GOT3 (cell line): ENCODE results near the gene CASKIN1.
A peak's percentile ranks its signal among the peaks of the same experiment; 100 is the strongest.
"Not testable (repeated sequence)": the region's sequence is repeated elsewhere in the genome, so short reads cannot be mapped to it uniquely, and the experiment has no call there.

Experiments
- DNase-seq: peaks from one replicate; lab custom pipeline; 2025; ENCODE audit warnings: mixed read lengths; lab: John Stamatoyannopoulos, UW

CASKIN1 gene

GRCh38 chr16:2210386-2211365, 14.3 kb upstream of the CASKIN1 start, which contains the start of gene BRICD5:
TSS of gene BRICD5 (minus strand) at chr16:2210863. CDS start at chr16:2210833, 30 bp downstream.
- no peak for DNase-seq

DNA sequence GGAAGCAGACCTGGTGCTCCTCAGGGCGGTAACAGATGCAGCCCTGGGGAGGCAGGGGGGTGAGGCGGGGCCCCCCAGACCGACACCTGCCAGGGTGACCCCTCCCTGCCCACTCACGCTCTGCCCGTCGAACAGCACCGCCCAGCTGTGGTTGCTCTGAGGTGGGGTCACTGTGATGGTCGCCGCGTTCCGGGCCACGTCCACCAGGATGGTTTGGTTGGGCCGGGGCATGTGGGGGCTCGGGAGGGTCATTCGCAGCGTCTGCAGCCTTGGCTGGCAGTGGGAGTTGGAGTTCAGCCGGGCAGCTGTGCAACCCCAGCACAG, 13.6 kb upstream of the CASKIN1 start:
- DNase-seq, result no peak

GRCh38 chr16:2209258-2210008, 13.0 kb upstream of the CASKIN1 start:
- no peak for DNase-seq

- DNase-seq, result no peak
Measured at GRCh38 chr16:2208772-2209171, 12.4 kb upstream of the CASKIN1 start.

DNA sequence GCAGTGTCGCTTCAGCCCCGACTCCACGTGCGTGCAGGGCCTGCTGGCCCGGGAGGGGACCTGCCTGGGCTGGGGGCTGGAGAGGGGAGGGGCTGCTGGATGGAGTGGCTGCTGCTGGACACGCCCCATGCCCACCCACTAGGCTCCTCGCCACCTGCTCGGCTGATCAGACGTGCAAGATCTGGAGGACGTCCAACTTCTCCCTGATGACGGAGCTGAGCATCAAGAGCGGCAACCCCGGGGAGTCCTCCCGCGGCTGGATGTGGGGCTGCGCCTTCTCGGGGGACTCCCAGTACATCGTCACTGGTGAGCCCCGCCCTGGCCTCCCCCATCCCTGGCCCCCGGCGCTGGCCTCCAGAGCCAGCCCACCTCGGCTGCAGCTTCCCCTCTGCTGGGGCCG, 11.9 kb upstream of the CASKIN1 start:
- no peak for DNase-seq

DNA sequence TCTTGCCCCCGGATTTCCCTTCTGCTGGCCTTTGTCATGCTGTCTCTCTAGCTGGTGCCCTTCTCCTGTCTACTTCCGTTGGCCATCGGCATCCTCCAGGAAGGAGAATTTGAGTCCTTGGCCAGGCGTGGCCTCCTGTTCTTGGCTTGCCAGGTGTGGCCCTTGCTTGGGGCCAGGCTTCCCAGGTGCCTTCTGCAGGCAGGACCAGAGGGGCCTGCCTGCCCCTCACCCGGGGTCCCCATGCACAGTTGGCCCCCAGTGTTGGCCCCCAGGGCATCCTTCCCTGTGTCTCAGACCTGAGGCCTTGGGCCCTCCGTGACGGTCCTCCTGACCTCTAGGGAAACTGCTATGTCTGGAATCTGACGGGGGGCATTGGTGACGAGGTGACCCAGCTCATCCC, 11.5 kb upstream of the CASKIN1 start:
- no peak for DNase-seq

- no peak for DNase-seq
Measured at GRCh38 chr16:2206780-2207433, 10.5 kb upstream of the CASKIN1 start.

- DNase-seq, result no peak
Measured at GRCh38 chr16:2206420-2206779, 10.0 kb upstream of the CASKIN1 start.

- no peak for DNase-seq
Measured at GRCh38 chr16:2205967-2206313, 9.5 kb upstream of the CASKIN1 start.

DNA sequence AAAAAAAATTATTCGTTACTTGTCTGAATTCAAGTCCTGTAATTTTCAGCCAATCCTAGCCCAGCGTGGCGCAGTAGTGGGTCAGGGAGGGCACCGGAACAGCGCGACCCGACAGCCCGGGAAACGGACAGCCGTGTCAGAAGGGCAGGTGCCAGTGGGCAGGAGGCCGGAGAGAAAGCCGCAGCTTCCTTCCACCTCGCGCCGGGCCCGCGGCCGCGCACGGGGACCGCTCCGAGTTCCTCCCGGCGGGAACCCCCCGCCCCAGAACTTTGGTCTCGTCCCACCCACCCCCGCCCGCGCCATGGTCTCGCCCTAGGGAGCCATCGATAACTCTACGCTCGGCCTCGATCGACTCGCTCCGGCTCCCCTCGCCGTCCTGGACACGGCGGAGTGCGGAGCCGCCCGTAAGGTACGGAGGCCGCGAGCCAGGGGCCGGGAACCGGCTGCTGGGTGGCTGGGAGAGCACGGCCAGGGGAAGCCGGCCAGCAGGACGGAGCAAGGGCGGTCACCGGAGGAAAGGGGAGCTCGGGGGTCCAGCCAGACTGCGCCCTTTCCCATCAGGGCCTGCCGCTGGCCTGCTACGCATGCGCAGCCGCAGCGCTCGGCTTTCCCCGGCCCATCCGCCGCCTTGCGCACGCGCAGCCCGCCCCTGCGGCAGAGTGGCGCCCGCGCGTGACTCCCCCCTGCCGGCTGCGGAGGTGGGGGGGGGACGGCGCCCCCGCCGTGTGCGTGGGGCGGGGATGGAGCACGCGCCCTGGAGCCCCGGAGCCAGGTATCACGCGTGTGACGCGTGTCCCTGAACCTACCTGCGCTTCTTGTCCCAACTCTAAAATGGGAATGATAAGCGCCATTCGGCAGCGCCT, 8.9 kb upstream of the CASKIN1 start, which contains the start of gene MLST8:
MLST8 (plus strand) TSS at position 351 of the 863 bp plus-strand sequence. CDS start 632 bp downstream, outside the sequence.
- peak; percentile 92 for DNase-seq

DNA sequence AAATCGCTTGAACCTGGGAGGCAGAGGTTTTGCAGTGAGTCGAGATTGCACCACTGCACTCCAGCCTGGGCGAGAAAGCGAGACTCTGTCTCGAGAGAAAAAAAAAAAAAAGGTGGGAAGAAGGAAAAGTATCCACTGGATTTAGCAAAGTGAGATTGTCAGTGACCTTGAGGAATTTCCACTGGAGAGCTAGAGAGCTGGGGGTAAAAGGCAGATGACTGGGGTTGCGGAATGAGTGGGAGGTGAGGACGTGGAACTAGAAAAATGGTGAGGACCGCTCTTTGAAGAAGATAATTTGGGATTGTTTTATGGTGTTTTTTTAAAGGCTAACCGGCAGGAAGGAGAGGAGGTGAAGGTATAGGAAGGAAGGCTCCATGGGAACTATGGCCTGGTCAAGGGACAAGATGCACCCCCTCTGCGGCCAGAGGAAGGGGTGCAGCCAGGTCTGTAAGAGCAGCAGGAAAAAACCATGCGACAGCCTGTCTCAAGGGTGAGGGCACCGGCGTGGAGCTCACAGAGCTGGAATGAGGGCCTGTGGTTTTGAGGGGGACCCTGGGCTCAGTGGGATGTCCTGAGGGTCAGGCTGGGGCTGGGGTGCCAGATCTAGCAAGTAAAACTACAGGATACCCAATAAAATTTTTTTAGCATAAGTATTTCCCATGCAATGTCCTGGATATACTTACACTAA, 8.2 kb upstream of the CASKIN1 start:
- DNase-seq, result no peak

DNA sequence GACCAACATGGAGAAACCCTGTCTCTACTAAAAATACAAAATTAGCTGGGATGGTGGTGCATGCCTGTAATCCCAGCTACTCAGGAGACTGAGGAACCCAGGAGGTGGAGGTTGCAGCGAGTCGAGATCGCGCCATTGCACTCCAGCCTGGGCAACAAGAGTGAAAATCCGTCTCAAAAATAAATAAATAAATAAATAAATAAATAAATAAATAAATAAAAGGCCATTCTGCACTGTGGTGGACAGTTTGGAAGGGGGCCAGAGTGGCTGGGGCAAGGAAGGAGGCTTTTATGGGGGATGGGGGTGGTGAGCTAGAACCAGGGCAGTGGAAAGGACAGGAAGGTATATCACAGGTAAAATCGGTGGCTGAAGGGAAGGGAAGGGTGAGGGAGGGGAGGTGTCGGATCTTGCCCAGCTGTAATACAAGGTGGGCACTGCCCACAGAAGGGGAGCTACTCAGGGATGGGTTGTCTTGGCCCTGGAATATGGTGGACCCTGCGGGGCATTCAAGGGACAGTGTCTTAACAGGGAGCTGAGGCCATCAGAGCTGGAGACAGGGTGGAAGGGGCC, 6.8 kb upstream of the CASKIN1 start:
- not testable (repeated sequence) for DNase-seq

DNA sequence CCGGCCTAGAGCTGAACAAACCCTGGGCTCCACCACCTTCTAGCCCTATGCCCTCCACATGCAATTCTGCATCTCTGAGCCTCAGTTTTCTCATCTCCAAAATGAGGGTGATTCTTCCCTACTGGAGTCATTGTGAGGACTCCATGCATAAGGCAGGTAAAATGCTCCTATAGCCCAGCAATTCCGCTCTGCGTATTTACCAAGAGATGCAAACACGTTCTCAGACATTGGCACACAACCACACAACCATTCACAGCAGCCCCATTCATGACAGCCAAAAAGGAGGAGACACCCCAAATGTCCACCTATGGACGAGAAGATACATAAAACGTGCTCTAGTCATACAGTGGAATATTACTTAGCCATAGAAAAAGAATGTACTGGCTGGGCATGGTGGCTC, 3.9 kb upstream of the CASKIN1 start:
- no peak for DNase-seq

- DNase-seq, result no peak
Measured at GRCh38 chr16:2199621-2200139, 3.3 kb upstream of the CASKIN1 start.

DNA sequence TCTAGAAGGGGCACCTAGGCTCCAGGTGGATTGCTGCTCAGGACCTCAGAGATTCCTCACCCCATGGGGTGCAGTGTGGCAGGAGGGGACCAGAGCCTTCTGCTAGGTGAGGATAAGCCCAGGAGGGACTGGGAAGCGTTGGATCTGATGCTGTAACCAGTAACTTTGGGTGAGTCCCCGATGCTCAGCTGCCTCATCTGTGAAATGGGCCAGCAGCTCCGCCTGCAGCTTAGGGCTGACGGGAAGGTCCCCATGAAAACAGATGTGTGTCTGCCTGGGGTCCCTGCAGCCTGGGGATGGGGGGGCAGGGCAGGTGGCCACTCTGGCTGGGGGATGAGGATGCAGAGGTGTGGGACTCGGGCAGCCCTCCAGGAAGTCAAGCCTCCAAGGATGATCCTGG, 2.7 kb upstream of the CASKIN1 start:
- no peak for DNase-seq

DNA sequence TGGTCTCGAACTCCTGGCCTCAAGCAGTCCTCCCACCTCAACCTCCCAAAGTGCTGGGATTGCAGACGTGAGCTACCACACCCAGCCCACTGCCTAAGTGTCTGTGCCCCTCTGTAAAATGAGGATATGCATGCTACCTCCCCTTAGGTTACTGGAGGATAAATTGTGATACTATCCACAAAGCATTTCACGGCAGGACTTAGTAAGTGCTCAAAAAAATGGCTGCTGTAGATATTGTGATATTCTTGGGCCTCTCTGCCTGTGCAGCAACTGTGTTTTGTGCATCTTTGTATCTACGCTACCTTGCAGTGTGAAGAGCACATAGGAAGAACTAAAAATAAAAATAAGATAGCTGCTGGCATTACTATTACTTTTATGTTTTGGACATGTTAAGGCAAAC, 1.9 kb upstream of the CASKIN1 start:
- DNase-seq, result no peak

GRCh38 chr16:2197765-2198164, 1.4 kb upstream of the CASKIN1 start:
- no peak for DNase-seq

DNA sequence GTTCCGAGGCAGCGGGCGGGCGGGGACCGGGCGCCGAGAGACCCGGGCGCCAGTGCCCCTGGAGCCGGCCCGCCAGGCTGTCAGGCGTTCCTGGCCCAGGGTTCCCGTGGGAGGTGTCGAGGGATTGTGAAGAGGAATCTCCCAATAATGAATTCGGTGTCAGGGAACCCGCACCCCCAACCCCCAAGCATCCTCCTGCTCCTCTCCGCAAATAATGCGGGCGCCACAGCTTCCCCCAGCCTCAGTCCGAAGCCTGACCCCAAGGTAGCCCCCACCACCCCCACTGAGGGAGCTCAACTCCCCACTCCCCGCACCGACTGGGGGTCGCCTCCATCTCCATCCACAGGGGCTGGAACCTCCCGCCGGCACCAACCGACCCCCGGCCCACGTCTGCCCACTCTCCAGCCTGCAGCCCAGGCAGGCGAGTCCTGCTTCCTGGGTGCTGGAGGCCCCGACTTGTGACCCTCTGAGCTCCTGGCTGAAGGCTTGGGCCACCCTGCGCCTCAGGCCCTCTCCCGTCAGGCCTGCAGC, 641 bp upstream of the CASKIN1 start:
- no peak for DNase-seq

DNA sequence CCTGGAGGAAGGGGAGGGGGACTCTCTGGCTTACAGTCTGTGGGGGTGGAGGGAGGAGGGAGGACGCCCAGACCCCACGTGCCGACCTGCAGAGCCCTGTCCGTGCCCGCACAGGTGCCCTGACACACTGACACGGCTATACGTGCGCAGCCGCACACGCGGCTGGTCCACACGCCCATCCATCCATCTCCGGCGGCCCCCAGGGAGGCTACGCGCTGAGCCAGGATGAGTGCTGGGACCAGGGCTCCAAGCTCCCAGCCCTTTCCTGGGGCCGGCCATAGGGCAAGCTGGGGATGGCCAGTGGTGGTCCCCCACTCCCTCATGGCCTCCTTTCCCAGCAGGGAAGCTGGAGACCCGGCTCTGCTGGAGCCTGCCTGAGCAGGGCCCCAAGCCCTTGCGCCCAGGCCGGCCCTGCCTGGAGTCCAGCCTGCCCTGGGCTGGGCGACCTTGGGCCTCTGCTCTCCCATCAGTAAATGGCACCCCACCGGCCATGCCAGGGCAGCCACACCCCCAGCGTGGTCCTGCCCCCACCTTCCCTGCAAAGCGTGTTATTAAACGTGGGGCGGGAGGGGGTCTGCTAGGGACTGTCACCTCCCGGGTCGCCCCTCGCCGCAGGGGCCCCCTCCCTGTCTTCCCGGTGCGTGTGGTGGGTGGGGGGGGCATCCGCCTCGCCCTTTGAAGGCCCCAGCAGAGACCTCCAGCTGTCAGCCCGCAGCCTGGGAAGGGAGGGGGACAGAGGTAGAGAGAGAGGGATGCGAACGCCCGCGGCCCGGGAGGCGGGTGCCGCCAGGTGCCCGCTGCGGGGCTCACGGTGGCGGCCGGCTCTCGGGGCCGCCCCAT, 863 bp downstream of the CASKIN1 start:
- no peak for DNase-seq
